PC-9 (cell line): Measurements from ENCODE around the gene MPP2. TPM values are rescaled to one million over a fixed set of nuclear protein-coding genes. Genes with fewer than 3 reads are reported as not detected.

Source experiments
- BruUV-seq: library from RNA; stranded (reverse); fragments of 400-500 nt; replicated peaks from 2 replicates; lab custom pipeline; 2021; lab: Mats Ljungman, UMichigan
- CTCF ChIA-PET: fragments of 300-600 bp; sonication (Branson Sonifier 250); formaldehyde crosslinking; loops from one replicate; lab custom pipeline; 2022; ENCODE audit warnings: antibody characterized with exemption; lab: Charles Lee
- POLR2A ChIA-PET: fragments of 300-600 bp; sonication (Branson Sonifier 250); formaldehyde crosslinking; loops from one replicate; lab custom pipeline; 2022; ENCODE audit warnings: antibody characterized with exemption; ENCODE audit not compliant: unreplicated experiment; lab: Charles Lee
- DNase-seq, 2 experiments: peaks; one replicate each; pipeline versions ENCODE4 v3.0.0 to v3.0.0-alpha.2; 2015 to 2022; ENCODE audit warnings: mixed read lengths in 1 of 2
- H2AFZ ChIP-seq: fragments of 200-600 bp; sonication (generic); 2 replicates; pipeline ENCODE4 v1.8.1; 2017; ENCODE audit warnings: antibody characterized with exemption
- H3F3A ChIP-seq: fragments of 200-600 bp; sonication (generic); 2 replicates; pipeline ENCODE4 v1.8.1; 2017; ENCODE audit warnings: antibody characterized with exemption, mild to moderate bottlenecking, low read depth; ENCODE audit not compliant: insufficient read depth
- H3K27ac ChIP-seq: fragments of 200-600 bp; sonication (generic); 2 replicates; pipeline ENCODE4 v1.6.1; 2016; ENCODE audit warnings: mixed run types
- H3K27me3 ChIP-seq: fragments of 200-600 bp; sonication (generic); 2 replicates; pipeline ENCODE4 v1.6.1; 2016; ENCODE audit warnings: low read depth, mixed run types; ENCODE audit not compliant: insufficient read depth
- H3K36me3 ChIP-seq: fragments of 200-600 bp; sonication (generic); 2 replicates; pipeline ENCODE4 v1.6.1; 2016; ENCODE audit warnings: low read depth, mixed run types
- H3K4me1 ChIP-seq: fragments of 200-600 bp; sonication (generic); replicated peaks from 2 replicates; pipeline ENCODE4 v1.6.1; 2016; ENCODE audit warnings: mixed run types; ENCODE audit not compliant: insufficient read depth
- H3K4me2 ChIP-seq: fragments of 200-600 bp; sonication (generic); 2 replicates; pipeline ENCODE4 v1.6.1; 2017; ENCODE audit warnings: mixed run types
- H3K4me3 ChIP-seq: fragments of 200-600 bp; sonication (generic); 2 replicates; pipeline ENCODE4 v1.6.1; 2016; ENCODE audit warnings: mixed run types
- H3K79me2 ChIP-seq: fragments of 200-600 bp; sonication (generic); 2 replicates; pipeline ENCODE4 v1.6.1; 2017; ENCODE audit warnings: low read depth, mixed run types
- H3K9me2 ChIP-seq: fragments of 200-600 bp; sonication (generic); 2 replicates; pipeline ENCODE4 v1.8.1; 2017; ENCODE audit warnings: mild to moderate bottlenecking; ENCODE audit not compliant: insufficient read depth
- H3K9me3 ChIP-seq: fragments of 200-600 bp; sonication (generic); 2 replicates; pipeline ENCODE4 v1.8.1; 2016; ENCODE audit warnings: low read depth; ENCODE audit not compliant: insufficient read depth
- H4K20me1 ChIP-seq: fragments of 200-600 bp; sonication (generic); 2 replicates; pipeline ENCODE4 v1.8.1; 2017; ENCODE audit not compliant: insufficient read depth
- CTCF ChIP-seq: fragments of 200-600 bp; sonication (generic); conservative IDR thresholded peaks from 2 replicates; pipeline ENCODE4 v1.6.1; 2017; ENCODE audit warnings: mixed run types, antibody characterized with exemption, mild to moderate bottlenecking, moderate library complexity
- EZH2 ChIP-seq: fragments of 200-600 bp; sonication (generic); IDR thresholded peaks from 2 replicates; pipeline ENCODE4 v1.8.0; 2017; ENCODE audit warnings: antibody characterized with exemption, low read depth
- intact Hi-C: fragments of 100-400 bp; cut with micrococcal nuclease; formaldehyde crosslinking; loops from one replicate; pipeline ENCODE4 v1.10.0; 2022; ENCODE audit not compliant: unreplicated experiment
- total RNA-seq: library from RNA; stranded (reverse); gene quantifications from 2 replicates; pipeline ENCODE4 v1.2.3, GENCODE V29; 2021

Gene MPP2
- total RNA-seq, 1 experiment from 2014 or later: 5.6 TPM

GRCh38 chr17:43950554-43950953 is 43.2 kb upstream of the MPP2 start:
- no peaks in the 10 kb centered on the region for H4K20me1 ChIP-seq
- DNase-seq: no peak
- no peak overlapping the region for H3K4me2 ChIP-seq
- no peaks in the 10 kb centered on the region for H3K4me1 ChIP-seq
- TF ChIP-seq CTCF: no peak
- TF ChIP-seq EZH2: no peak
- BruUV-seq: no TSS peak
- no peaks in the 10 kb centered on the region for H3K9me2 ChIP-seq
- H3K36me3 ChIP-seq: no peaks in the 10 kb centered on the region
- POLR2A ChIA-PET: no interaction called here
- H3K27ac ChIP-seq: no peak overlapping the region
- intact Hi-C loops: no loop called here
- CTCF ChIA-PET: no interaction called here
- no peak overlapping the region for H3K4me3 ChIP-seq
- H3F3A ChIP-seq: no peaks in the 10 kb centered on the region
- H3K9me3 ChIP-seq: no peaks in the 10 kb centered on the region
- H3K27me3 ChIP-seq: peaks cover 19% of the 10 kb centered on the region; the same call in 1 of the 2 replicates
- H3K79me2 ChIP-seq: no peaks in the 10 kb centered on the region
- H2AFZ ChIP-seq: no peak overlapping the region

DNA sequence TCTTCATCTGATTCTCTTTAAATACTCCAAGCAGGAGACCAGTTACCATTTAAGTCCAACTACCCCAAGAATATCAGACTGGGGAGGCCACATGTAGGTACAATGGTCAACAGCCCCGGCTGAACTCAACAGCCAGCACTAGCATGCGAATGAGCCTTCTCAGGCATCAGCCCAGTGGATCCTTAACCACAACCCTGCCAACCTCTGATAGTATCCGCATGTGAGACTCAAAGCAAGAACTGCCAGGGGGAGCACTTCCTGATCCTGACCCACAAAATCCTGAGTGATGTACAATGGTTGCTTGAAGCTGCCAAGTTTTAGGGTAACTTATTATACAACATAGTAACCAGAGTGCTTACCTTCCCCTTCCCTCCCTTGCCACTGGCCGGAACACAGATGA is 42.4 kb upstream of the MPP2 start:
- no peaks in the 10 kb centered on the region for H4K20me1 ChIP-seq
- no peak overlapping the region for H3K4me2 ChIP-seq
- intact Hi-C loops: no loop called here
- ChIA-PET CTCF (no interaction called here), POLR2A (no interaction called here)
- no peaks in the 10 kb centered on the region for H3K9me2 ChIP-seq
- no peak overlapping the region for H3K4me3 ChIP-seq
- no peak for TF ChIP-seq CTCF
- no peak for TF ChIP-seq EZH2
- no peaks in the 10 kb centered on the region for H3K9me3 ChIP-seq
- no peak overlapping the region for H2AFZ ChIP-seq
- DNase-seq: no peak
- no TSS peak for BruUV-seq
- no peaks in the 10 kb centered on the region for H3K4me1 ChIP-seq
- peaks cover 19% of the 10 kb centered on the region; the same call in 1 of the 2 replicates for H3K27me3 ChIP-seq
- H3K27ac ChIP-seq: no peak overlapping the region
- no peaks in the 10 kb centered on the region for H3K79me2 ChIP-seq
- H3F3A ChIP-seq: no peaks in the 10 kb centered on the region
- no peaks in the 10 kb centered on the region for H3K36me3 ChIP-seq

DNA sequence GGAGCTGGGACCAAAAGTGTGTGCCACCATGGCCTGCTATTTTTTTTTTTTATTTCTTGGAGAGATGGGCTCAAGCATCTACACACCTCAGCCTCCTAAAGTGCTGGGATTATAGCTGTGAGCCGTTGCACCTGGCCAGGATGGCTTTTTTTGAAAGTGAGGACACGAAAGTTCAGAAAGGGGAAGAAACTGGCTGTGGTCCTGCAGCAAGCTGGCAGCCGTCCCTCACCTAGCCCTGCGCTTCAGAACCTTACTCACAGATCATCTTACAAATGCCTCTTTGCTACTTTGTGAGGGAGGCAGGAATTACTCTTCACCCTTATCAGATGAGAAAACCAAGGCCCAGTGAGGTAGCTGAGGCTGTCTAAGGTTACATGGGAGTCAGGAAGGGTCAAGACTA is 39.4 kb upstream of the MPP2 start:
- ChIA-PET POLR2A (no interaction called here), CTCF (no interaction called here)
- BruUV-seq: no TSS peak
- Histone ChIP-seq H3K27me3 (peaks cover 13% of the 10 kb centered on the region; the same call in 1 of the 2 replicates), H3F3A (no peaks in the 10 kb centered on the region), H3K4me2 (no peak overlapping the region), H3K4me3 (no peak overlapping the region), H2AFZ (no peak overlapping the region), H3K4me1 (no peaks in the 10 kb centered on the region), H3K9me3 (no peaks in the 10 kb centered on the region), H4K20me1 (no peaks in the 10 kb centered on the region), H3K36me3 (no peaks in the 10 kb centered on the region), H3K9me2 (no peaks in the 10 kb centered on the region), H3K79me2 (no peaks in the 10 kb centered on the region), H3K27ac (no peak overlapping the region)
- TF ChIP-seq EZH2 (no peak), CTCF (no peak)
- intact Hi-C loops: no loop called here
- no peak for DNase-seq
